K562 (cell line): ENCODE data around the gene FKBP3. TPM values are rescaled to one million over a fixed set of nuclear protein-coding genes. Genes with fewer than 3 reads are reported as not detected.
"Not testable (repeated sequence)": the region's sequence is repeated elsewhere in the genome, so short reads cannot be mapped to it uniquely, and the experiment has no call there.

ENCODE experiments used
- ATAC-seq: fragments of 200-7000 bp; cut with Tn5 transposase; 3 replicates; pipeline ENCODE4 v1.9.1; 2020; ENCODE audit warnings: moderate library complexity
- BruUV-seq: library from RNA; stranded (reverse); fragments of 400-500 nt; replicated peaks from 2 replicates; lab custom pipeline; 2021; lab: Mats Ljungman, UMichigan
- CTCF ChIA-PET: fragments of 300-600 bp; formaldehyde crosslinking; extraction: SDS; loops from one replicate; lab custom pipeline; 2021; ENCODE audit warnings: low intra/inter-chr PET ratio; lab: Yijun Ruan, JAX
- POLR2A ChIA-PET: fragments of 300-600, 350-650 bp; sonication (Branson Sonifier 250); formaldehyde crosslinking; extraction: SDS; loops from one replicate; lab custom pipeline; 2021; ENCODE audit warnings: antibody characterized with exemption, inconsistent platforms; lab: Yijun Ruan, JAX
- DNase-seq, 4 experiments: peaks; one replicate each; pipeline versions ENCODE4 v3.0.0 to v3.0.0-alpha.2; 2011 to 2018; ENCODE audit warnings: low spot score in 3 of 4, mixed read lengths in 3 of 4; ENCODE audit errors: extremely low read depth in 1 of 4
- FAIRE-seq: peaks from 2 replicates; lab custom pipeline; 2011; peaks lifted over from hg19 to GRCh38; lab: Jason Lieb, UNC
- H2AFZ ChIP-seq: 2 replicates; pipeline ENCODE4 v1.6.0; 2011; ENCODE audit warnings: low read depth, low read length, control low read depth, inconsistent platforms
- H3K27ac ChIP-seq: fragments of 200-600 bp; 3 replicates; pipeline ENCODE4 v1.8.0; 2011; ENCODE audit warnings: low read depth, mild to moderate bottlenecking, control low read depth, inconsistent platforms, low read length, moderate library complexity, mixed read lengths; ENCODE audit errors: extremely low read depth
- H3K27me3 ChIP-seq, 2 experiments: fragments of 300-600 bp in 1 of 2; 2 replicates in 1 of 2; 3 replicates in 1 of 2; pipeline versions ENCODE4 v1.6.0 to v1.8.0; 2011; ENCODE audit warnings: inconsistent platforms in 2 of 2, low read length in 2 of 2, mild to moderate bottlenecking in 1 of 2, mixed read lengths in 1 of 2, moderate library complexity in 1 of 2; ENCODE audit not compliant: control insufficient read depth in 2 of 2, insufficient read depth in 2 of 2
- H3K36me3 ChIP-seq: fragments of 300-600 bp; 3 replicates; pipeline ENCODE4 v1.8.0; 2011; ENCODE audit warnings: mild to moderate bottlenecking, low read length, inconsistent platforms; ENCODE audit not compliant: control insufficient read depth, insufficient read depth
- H3K4me1 ChIP-seq, 2 experiments: fragments of 200-600 bp in 1 of 2; replicated peaks in 1 of 2; 2 replicates in 1 of 2; 3 replicates in 1 of 2; pipeline versions ENCODE4 v1.5.1 to v1.8.0; 2011; ENCODE audit warnings: inconsistent platforms in 2 of 2, low read length in 2 of 2, mild to moderate bottlenecking in 1 of 2, mixed read lengths in 1 of 2, moderate library complexity in 1 of 2; ENCODE audit not compliant: control insufficient read depth in 2 of 2, insufficient read depth in 2 of 2
- H3K4me2 ChIP-seq: 2 replicates; pipeline ENCODE4 v1.6.1; 2011; ENCODE audit warnings: low read length, control low read depth, inconsistent platforms, mixed read lengths; ENCODE audit not compliant: insufficient read depth
- H3K4me3 ChIP-seq: fragments of 200-600 bp; sonication (generic), shearing (Covaris generic); 2 replicates; pipeline ENCODE4 v1.5.1; 2016; ENCODE audit warnings: control low read depth, inconsistent platforms
- H3K79me2 ChIP-seq: fragments of 200-600 bp; 3 replicates; pipeline ENCODE4 v1.8.0; 2011; ENCODE audit warnings: low read length, inconsistent platforms; ENCODE audit not compliant: control insufficient read depth, insufficient read depth
- H3K9ac ChIP-seq, 2 experiments: 2 replicates each; pipeline versions ENCODE4 v1.6.0 to v1.6.1; 2011; ENCODE audit warnings: low read depth in 2 of 2, low read length in 2 of 2, control low read depth in 1 of 2, inconsistent platforms in 1 of 2, mild to moderate bottlenecking in 1 of 2, mixed read lengths in 1 of 2; ENCODE audit not compliant: insufficient read depth in 1 of 2
- H3K9me1 ChIP-seq: one replicate; pipeline ENCODE4 v1.6.0; 2011; ENCODE audit warnings: inconsistent platforms, mild to moderate bottlenecking, low read length, moderate library complexity; ENCODE audit not compliant: control insufficient read depth, insufficient read depth
- H3K9me3 ChIP-seq: replicated peaks from 2 replicates; pipeline ENCODE4 v1.5.1; 2011; ENCODE audit warnings: low read depth, low read length, inconsistent platforms; ENCODE audit not compliant: control insufficient read depth, insufficient read depth
- H4K20me1 ChIP-seq: replicated peaks from 2 replicates; pipeline ENCODE4 v1.6.1; 2011; ENCODE audit warnings: low read length, inconsistent platforms, mixed read lengths; ENCODE audit not compliant: control insufficient read depth, insufficient read depth
- ARID2 ChIP-seq: fragments of 450-650 bp; IDR thresholded peaks from 2 replicates; pipeline ENCODE4 v1.6.1; 2017; ENCODE audit warnings: antibody characterized with exemption, mild to moderate bottlenecking
- CREB3 ChIP-seq: fragments of 450-650 bp; conservative IDR thresholded peaks from 2 replicates; pipeline ENCODE4 v1.6.1; 2016; ENCODE audit warnings: missing genetic modification characterization, low read depth, mild to moderate bottlenecking, missing compliant biosample characterization, moderate library complexity
- RCOR1 ChIP-seq, 2 experiments: IDR thresholded peaks; 2 replicates each; pipeline ENCODE4 v1.6.1; 2012; ENCODE audit warnings: low read depth in 2 of 2, low read length in 2 of 2, borderline replicate concordance in 1 of 2, improper control_type of control experiment in 1 of 2
- ZNF143 ChIP-seq: sonication (generic); formaldehyde crosslinking; IDR thresholded peaks from 2 replicates; pipeline ENCODE4 v1.9.0; 2022; ENCODE audit warnings: mild to moderate bottlenecking, missing genetic modification reagents
- WGBS: fragments of 100-300 bp; shearing (Covaris generic); methylation state at CpG from one replicate; pipeline ENCODE4 v1.1.6; 2016; ENCODE audit warnings: low coverage, mixed read lengths; ENCODE audit not compliant: insufficient coverage; ENCODE audit errors: missing lambda C conversion rate; 5-methylcytosine and 5-hydroxymethylcytosine counted together
- in situ Hi-C: fragments of 300-500 bp; cut with MboI; formaldehyde crosslinking; loops from 4 replicates; pipeline ENCODE4 v1.15.0; 2018; ENCODE audit warnings: inconsistent platforms, mixed read lengths
- intact Hi-C: fragments of 100-400 bp; cut with micrococcal nuclease; formaldehyde crosslinking; loops from 2 replicates; pipeline ENCODE4 v1.14.2; 2022
- polyA plus RNA-seq, 8 experiments: library from polyadenylated mRNA; depleted of rRNA in 4 of 8; stranded (reverse) in 5 of 8; unstranded in 3 of 8; fragments of >200 nt; fragmentation: Nextera tagmentation in 2 of 8; fragmentation: Illumina TruSeq in 1 of 8; extraction: Ambion mirVana in 2 of 8; extraction: Trizol in 1 of 8; gene quantifications; 2 replicates each; pipeline versions ENCODE4 v1.2.1 to v1.2.3, GENCODE V29; 2011 to 2014; ENCODE audit warnings: inconsistent platforms in 1 of 8, missing spikeins in 1 of 8
- total RNA-seq, 7 experiments: library from RNA; depleted of rRNA in 6 of 7; stranded (reverse); fragments of >200 nt in 6 of 7; fragmentation: Illumina TruSeq in 2 of 7; extraction: Trizol in 2 of 7; gene quantifications; 2 replicates each; pipeline versions ENCODE4 v1.2.1 to v1.2.3, GENCODE V29; 2011 to 2021; ENCODE audit warnings: low replicate concordance in 1 of 7

Gene FKBP3
- total and polyA plus RNA-seq, 9 of the 15 experiments (the other 6 are each of a cell fraction or from before 2014, with no cell fraction given), result 43.6 to 107 (median 65.2) TPM

GRCh38 chr14:45142083-45142482 lies 7.8 kb upstream of the FKBP3 start:
- in situ Hi-C loops, H3K9ac ChIP-seq, DNase-seq, H3K4me3 ChIP-seq, H3K9me3 ChIP-seq, intact Hi-C loops, H3K27ac ChIP-seq, BruUV-seq, POLR2A ChIA-PET, FAIRE-seq, CTCF ChIA-PET, H3K9me1 ChIP-seq, H3K27me3 ChIP-seq, H4K20me1 ChIP-seq, H3K4me1 ChIP-seq, H2AFZ ChIP-seq, H3K4me2 ChIP-seq, ATAC-seq: not testable (repeated sequence)
- H3K36me3 ChIP-seq, result peaks cover 20% of the 10 kb centered on the region; the same call in 2 of the 3 replicates
- H3K79me2 ChIP-seq, result peaks cover 55% of the 10 kb centered on the region
- WGBS, result 87% methylated on average over 4 of the region's 8 CpGs

GRCh38 chr14:45140661-45141187 lies 6.4 kb upstream of the FKBP3 start:
- WGBS, result 94% methylated on average over 2 of the region's 6 CpGs

More at GRCh38 chr14:45140661-45141187, 6.4 kb upstream of the FKBP3 start:
- no peak for DNase-seq
- Histone ChIP-seq H2AFZ (no peak overlapping the region), H3K27ac (no peak overlapping the region), H3K9ac (no peak overlapping the region), H3K9me3 (no peaks in the 10 kb centered on the region), H3K9me1 (no peaks in the 10 kb centered on the region), H3K4me1 (no peaks in the 10 kb centered on the region; a peak in 1 of 5 replicates)
- POLR2A ChIA-PET, result no interaction called here
- ATAC-seq, result no peak
- in situ Hi-C loops, result no loop called here
- FAIRE-seq, result no peak
- TF ChIP-seq RCOR1 (IDR thresholded peaks at IDR 0.05; ENCODE audit: borderline replicate concordance in 1 of 2, low read depth in 2 of 2, low read length in 2 of 2) (no peak), ZNF143 (CRISPR knock-in tag) (no peak), CREB3 (tag) (no peak), ARID2 (no peak)
- TF ChIP-seq, all 486 proteins: peak for 0
- Histone ChIP-seq H3K27me3 (no peaks in the 10 kb centered on the region), H3K79me2 (peaks cover 68% of the 10 kb centered on the region), H3K4me3 (no peak overlapping the region), H3K4me2 (no peak overlapping the region), H3K36me3 (peaks cover 20% of the 10 kb centered on the region; the same call in 2 of the 3 replicates), H4K20me1 (0 out of 2 replicates have a peak, but pooled peaks cover 5% of the 10 kb centered on the region)
- BruUV-seq, result no TSS peak
- intact Hi-C loops, result no loop called here
- CTCF ChIA-PET, result no interaction called here
